Kidney epithelial cell (primary cell): Measurements from ENCODE around the gene EIPR1. TPM values are rescaled to one million over a fixed set of nuclear protein-coding genes. Genes with fewer than 3 reads are reported as not detected.
"Not testable (repeated sequence)": the region's sequence is repeated elsewhere in the genome, so short reads cannot be mapped to it uniquely, and the experiment has no call there.

Source experiments
- DNase-seq: peaks from one replicate; pipeline ENCODE4 v3.0.0-alpha.2; 2010; ENCODE audit warnings: low read depth
- H3K27me3 ChIP-seq: 2 replicates; pipeline ENCODE4 v1.6.0; 2011; ENCODE audit warnings: low read length; ENCODE audit not compliant: control insufficient read depth, insufficient read depth
- H3K36me3 ChIP-seq: 2 replicates; pipeline ENCODE4 v1.5.1; 2011; ENCODE audit warnings: low read length; ENCODE audit not compliant: control insufficient read depth, insufficient read depth
- H3K4me3 ChIP-seq: 2 replicates; pipeline ENCODE4 v1.5.1; 2011; ENCODE audit warnings: low read depth, mild to moderate bottlenecking, control low read depth, low read length
- total RNA-seq: library from RNA; depleted of rRNA; stranded (reverse); fragments of >200 nt; gene quantifications from 2 replicates; pipeline ENCODE4 v1.2.3, GENCODE V29; 2015
- TF ChIP-seq, protein P1 (sequence below): IDR thresholded peaks from 2 replicates; pipeline ENCODE4 v1.5.1; 2011; ENCODE audit warnings: mild to moderate bottlenecking, moderate library complexity, low read length, control low read depth, inconsistent platforms; ENCODE audit not compliant: insufficient read depth, poor library complexity, severe bottlenecking

Gene EIPR1
- total RNA-seq, 1 donor from 2014 or later, result 67.2 TPM

DNA sequence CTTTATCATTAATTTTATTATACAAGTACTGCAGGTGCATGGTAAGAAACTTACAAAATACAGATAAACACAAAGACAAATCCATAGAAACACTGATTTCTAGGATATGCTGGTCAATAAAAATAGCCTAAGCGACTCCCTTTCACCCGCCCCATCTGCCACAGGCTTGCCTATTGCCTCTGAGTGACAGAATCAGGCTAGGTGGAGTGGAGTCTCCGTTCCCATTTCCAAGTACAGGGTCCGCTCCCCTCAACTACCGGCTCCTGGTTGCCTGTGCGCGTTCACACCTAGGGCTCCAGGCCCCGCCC, 1.7 kb upstream of the EIPR1 start:
- Histone ChIP-seq H3K36me3 (no peaks in the 10 kb centered on the region), H3K4me3 (peak overlapping the region; percentile 86), H3K27me3 (no peaks in the 10 kb centered on the region)
- TF ChIP-seq, protein P1, sequence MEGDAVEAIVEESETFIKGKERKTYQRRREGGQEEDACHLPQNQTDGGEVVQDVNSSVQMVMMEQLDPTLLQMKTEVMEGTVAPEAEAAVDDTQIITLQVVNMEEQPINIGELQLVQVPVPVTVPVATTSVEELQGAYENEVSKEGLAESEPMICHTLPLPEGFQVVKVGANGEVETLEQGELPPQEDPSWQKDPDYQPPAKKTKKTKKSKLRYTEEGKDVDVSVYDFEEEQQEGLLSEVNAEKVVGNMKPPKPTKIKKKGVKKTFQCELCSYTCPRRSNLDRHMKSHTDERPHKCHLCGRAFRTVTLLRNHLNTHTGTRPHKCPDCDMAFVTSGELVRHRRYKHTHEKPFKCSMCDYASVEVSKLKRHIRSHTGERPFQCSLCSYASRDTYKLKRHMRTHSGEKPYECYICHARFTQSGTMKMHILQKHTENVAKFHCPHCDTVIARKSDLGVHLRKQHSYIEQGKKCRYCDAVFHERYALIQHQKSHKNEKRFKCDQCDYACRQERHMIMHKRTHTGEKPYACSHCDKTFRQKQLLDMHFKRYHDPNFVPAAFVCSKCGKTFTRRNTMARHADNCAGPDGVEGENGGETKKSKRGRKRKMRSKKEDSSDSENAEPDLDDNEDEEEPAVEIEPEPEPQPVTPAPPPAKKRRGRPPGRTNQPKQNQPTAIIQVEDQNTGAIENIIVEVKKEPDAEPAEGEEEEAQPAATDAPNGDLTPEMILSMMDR, result no peak
- DNase-seq, result no peak

DNA sequence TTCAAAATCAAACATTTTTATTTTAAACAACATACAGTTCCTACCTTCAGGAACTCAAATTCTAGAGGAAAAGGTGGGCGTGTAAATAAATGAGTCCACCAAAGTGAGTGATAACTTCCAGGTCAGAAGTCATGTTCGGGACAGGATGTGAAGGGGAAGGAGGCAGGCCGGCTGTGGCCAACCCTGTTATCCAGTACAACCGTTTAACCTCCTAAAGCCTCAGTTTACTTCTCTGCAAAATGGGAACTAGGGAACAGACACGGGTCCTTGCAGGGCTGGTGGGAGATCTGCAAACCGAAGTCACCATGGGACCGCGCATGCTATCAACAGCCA, 373 bp downstream of the EIPR1 start:
- no peaks in the 10 kb centered on the region for H3K27me3 ChIP-seq
- TF ChIP-seq, protein P1, result no peak
- H3K36me3 ChIP-seq, result no peaks in the 10 kb centered on the region
- peak; percentile 9 for DNase-seq
- peak overlapping the region; percentile 76 for H3K4me3 ChIP-seq

DNA sequence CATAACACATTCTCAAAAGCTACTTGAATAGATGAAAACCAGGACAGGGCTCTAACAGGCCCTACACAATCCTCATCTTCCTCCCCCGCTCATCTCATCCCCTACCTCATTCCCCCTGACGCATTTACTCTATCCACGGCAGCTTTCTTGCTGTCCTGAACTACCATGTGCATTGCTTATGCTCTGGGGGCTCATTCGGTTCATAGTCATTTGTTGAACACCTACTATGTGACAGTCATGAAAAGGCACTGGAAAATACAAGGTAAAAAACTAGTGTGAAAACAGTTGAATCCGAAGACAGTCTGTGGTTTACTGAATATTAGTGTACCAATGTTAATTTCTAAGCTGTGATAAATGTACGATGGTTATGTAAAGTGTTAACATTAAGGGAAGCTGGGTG, 797 bp downstream of the EIPR1 start:
- Histone ChIP-seq H3K27me3 (no peaks in the 10 kb centered on the region), H3K36me3 (no peaks in the 10 kb centered on the region), H3K4me3 (peak overlapping the region; percentile 76)
- TF ChIP-seq, protein P1, result no peak
- DNase-seq, result no peak

DNA sequence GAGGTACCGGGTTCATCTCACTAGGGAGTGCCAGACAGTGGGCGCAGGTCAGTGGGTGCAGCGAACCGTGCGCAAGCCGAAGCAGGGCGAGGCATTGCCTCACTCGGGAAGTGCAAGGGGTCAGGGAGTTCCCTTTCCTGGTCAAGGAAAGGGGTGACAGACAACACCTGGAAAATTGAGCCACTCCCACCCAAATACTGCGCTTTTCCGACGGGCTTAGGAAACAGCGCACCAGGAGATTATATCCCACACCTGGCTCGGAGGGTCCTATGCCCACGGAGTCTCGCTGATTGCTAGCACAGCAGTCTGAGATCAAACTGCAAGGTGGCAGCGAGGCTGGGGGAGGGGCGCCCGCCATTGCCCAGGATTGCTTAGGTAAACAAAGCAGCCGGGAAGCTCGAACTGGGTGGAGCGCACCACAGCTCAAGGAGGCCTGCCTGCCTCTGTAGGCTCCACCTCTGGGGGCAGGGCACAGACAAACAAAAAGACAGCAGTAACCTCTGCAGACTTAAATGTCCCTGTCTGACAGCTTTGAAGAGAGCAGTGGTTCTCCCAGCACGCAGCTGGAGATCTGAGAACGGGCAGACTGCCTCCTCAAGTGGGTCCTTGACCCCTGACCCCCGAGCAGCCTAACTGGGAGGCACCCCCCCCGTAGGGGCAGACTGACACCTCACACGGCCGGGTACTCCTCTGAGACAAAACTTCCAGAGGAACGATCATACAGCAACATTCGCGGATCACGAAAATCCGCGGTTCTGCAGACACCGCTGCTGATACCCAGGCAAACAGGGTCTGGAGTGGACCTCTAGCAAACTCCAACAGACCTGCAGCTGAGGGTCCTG, 8.1 kb downstream of the EIPR1 start:
- not testable (repeated sequence) for H3K4me3 ChIP-seq, DNase-seq, H3K36me3 ChIP-seq, H3K27me3 ChIP-seq

DNA sequence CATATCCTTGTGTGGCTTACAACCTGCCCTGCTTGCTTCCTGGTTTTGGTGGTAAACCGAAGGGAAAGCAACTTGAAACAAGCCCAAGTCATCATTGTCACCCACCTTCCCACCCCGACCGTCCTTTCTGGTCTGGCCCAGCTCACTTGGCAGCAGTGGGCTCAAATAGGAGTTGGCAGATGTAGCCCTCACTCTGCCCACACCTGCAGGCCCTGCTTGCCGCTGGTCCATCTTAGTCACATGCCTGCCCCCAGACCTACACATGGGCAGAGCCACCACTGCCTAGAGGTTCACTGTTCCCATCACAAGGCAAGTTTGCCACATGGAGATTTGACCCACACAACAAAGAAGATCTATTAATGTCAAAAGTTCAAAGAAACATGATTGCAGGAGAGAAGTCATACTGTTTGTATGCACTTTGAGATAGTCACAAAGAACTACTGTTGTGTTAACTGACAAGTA, 9.3 kb downstream of the EIPR1 start:
- Histone ChIP-seq H3K27me3 (no peaks in the 10 kb centered on the region), H3K36me3 (no peaks in the 10 kb centered on the region), H3K4me3 (no peak overlapping the region)
- TF ChIP-seq, protein P1, result no peak
- no peak for DNase-seq

DNA sequence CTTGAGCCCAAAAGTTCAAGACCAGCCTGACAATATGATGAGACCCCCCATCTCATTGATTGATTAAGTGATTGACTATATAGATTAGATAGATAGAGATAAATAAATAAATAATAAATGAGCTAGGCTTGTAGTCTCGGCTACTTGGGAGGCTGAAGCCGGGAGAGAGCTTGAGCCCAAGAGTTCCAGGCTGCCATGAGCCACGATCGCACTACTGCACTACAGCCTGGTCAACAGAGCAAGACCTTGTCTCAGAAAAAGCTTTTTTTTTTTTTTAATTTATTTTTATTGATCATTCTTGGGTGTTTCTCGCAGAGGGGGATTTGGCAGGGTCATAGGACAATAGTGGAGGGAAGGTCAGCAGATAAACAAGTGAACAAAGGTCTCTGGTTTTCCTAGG, 12.4 kb downstream of the EIPR1 start:
- DNase-seq, result no peak
- Histone ChIP-seq H3K4me3 (no peak overlapping the region), H3K36me3 (no peaks in the 10 kb centered on the region), H3K27me3 (no peaks in the 10 kb centered on the region)
- TF ChIP-seq, protein P1, result no peak
